CD8-positive, alpha-beta memory T cell (primary cell): ENCODE results near the gene FMO2. TPM values are rescaled to one million over a fixed set of nuclear protein-coding genes. Genes with fewer than 3 reads are reported as not detected.

Experiments used
- CTCF ChIA-PET: fragments of 350-600 bp; sonication (Branson Sonifier 250); formaldehyde crosslinking; loops from one replicate; lab custom pipeline; 2021; ENCODE audit warnings: antibody characterized with exemption; lab: Charles Lee
- POLR2A ChIA-PET: fragments of 350-600 bp; sonication (Branson Sonifier 250); formaldehyde crosslinking; loops from one replicate; lab custom pipeline; 2021; ENCODE audit warnings: antibody characterized with exemption; lab: Charles Lee
- DNase-seq, 5 donors: peaks; one replicate each; pipeline versions ENCODE4 v3.0.0 to v3.0.0-alpha.2; 2020 to 2022; ENCODE audit warnings: mixed read lengths in 1 of 5
- H3K27ac ChIP-seq: one replicate; pipeline ENCODE4 v1.7.0; 2013; ENCODE audit warnings: low read depth, mild to moderate bottlenecking, low read length, moderate library complexity
- H3K27me3 ChIP-seq: 2 replicates; pipeline ENCODE4 v1.7.0; 2013; ENCODE audit warnings: low read length, mild to moderate bottlenecking; ENCODE audit not compliant: insufficient read depth, poor library complexity, severe bottlenecking
- H3K36me3 ChIP-seq: 2 replicates; pipeline ENCODE4 v1.7.0; 2013; ENCODE audit warnings: mild to moderate bottlenecking, low read length, moderate library complexity; ENCODE audit not compliant: insufficient read depth
- H3K4me1 ChIP-seq: 2 replicates; pipeline ENCODE4 v1.7.0; 2013; ENCODE audit warnings: mild to moderate bottlenecking, low read length, moderate library complexity; ENCODE audit not compliant: insufficient read depth
- H3K4me3 ChIP-seq: 2 replicates; pipeline ENCODE4 v1.7.0; 2013; ENCODE audit warnings: mild to moderate bottlenecking, low read length
- H3K9me3 ChIP-seq: 2 replicates; pipeline ENCODE4 v1.7.0; 2013; ENCODE audit warnings: mild to moderate bottlenecking, low read length
- H3K27ac Mint-ChIP-seq, 8 donors: one replicate each; pipeline ENCODE4 v1.8.0; 2020 to 2021; ENCODE audit warnings: mixed read lengths in 8 of 8, mild to moderate bottlenecking in 6 of 8, inconsistent platforms in 3 of 8, moderate library complexity in 3 of 8
- H3K27me3 Mint-ChIP-seq, 2 donors: one replicate each; pipeline ENCODE4 v1.8.0; 2020 to 2021; ENCODE audit warnings: mixed read lengths in 2 of 2, mild to moderate bottlenecking in 1 of 2, moderate library complexity in 1 of 2
- H3K36me3 Mint-ChIP-seq, 3 donors: one replicate each; pipeline ENCODE4 v1.8.0; 2020 to 2021; ENCODE audit warnings: mixed read lengths in 3 of 3, inconsistent platforms in 1 of 3, mild to moderate bottlenecking in 1 of 3
- H3K4me1 Mint-ChIP-seq, 3 donors: one replicate each; pipeline ENCODE4 v1.8.0; 2020 to 2021; ENCODE audit warnings: mixed read lengths in 3 of 3, inconsistent platforms in 1 of 3, mild to moderate bottlenecking in 1 of 3
- H3K4me3 Mint-ChIP-seq, 7 donors: one replicate each; pipeline ENCODE4 v1.8.0; 2020 to 2021; ENCODE audit warnings: mixed read lengths in 7 of 7, mild to moderate bottlenecking in 6 of 7, moderate library complexity in 4 of 7, inconsistent platforms in 2 of 7
- H3K9me3 Mint-ChIP-seq, 5 donors: one replicate each; pipeline ENCODE4 v1.8.0; 2020 to 2022; ENCODE audit warnings: mixed read lengths in 5 of 5, mild to moderate bottlenecking in 3 of 5, moderate library complexity in 2 of 5, inconsistent platforms in 1 of 5
- polyA plus RNA-seq: library from polyadenylated mRNA; unstranded; fragments of 300-500 nt; fragmentation: Illumina TruSeq; gene quantifications from one replicate; pipeline ENCODE4 v1.2.3, GENCODE V29; 2021
- total RNA-seq, 2 experiments: library from RNA; stranded (reverse); gene quantifications; one replicate each; pipeline ENCODE4 v1.2.3, GENCODE V29; 2021

Gene FMO2
- total and polyA plus RNA-seq, 3 experiments from 2014 or later, result not detected

- H3K36me3 ChIP-seq, result no peaks in the 10 kb centered on the region
- no peak for DNase-seq
Observed at GRCh38 chr1:171142416-171143385, 42.4 kb upstream of the FMO2 start.

GRCh38 chr1:171150156-171150555, 34.9 kb upstream of the FMO2 start:
- Mint-ChIP-seq H3K36me3 (no peaks in the 10 kb centered on the region), H3K4me3 (no peak overlapping the region), H3K9me3 (peaks cover 0 to 2% (median 0%) of the 10 kb centered on the region in 5 donors), H3K27ac (no peak overlapping the region), H3K4me1 (no peaks in the 10 kb centered on the region), H3K27me3 (peaks cover 1 to 20% of the 10 kb centered on the region in 2 donors)
- Histone ChIP-seq H3K9me3 (no peaks in the 10 kb centered on the region), H3K4me1 (no peaks in the 10 kb centered on the region), H3K27ac (no peak overlapping the region), H3K4me3 (no peak overlapping the region), H3K27me3 (no peaks in the 10 kb centered on the region), H3K36me3 (no peaks in the 10 kb centered on the region)
- ChIA-PET POLR2A (no interaction called here), CTCF (no interaction called here)
- DNase-seq, result no peak

More at GRCh38 chr1:171142416-171143385, 42.4 kb upstream of the FMO2 start:
- H3K9me3 Mint-ChIP-seq, result peaks cover 0 to 2% (median 0%) of the 10 kb centered on the region in 5 donors
- CTCF ChIA-PET, result no interaction called here
- no peak overlapping the region for H3K27ac Mint-ChIP-seq
- Histone ChIP-seq H3K4me3 (no peak overlapping the region), H3K27me3 (no peaks in the 10 kb centered on the region), H3K9me3 (no peaks in the 10 kb centered on the region), H3K27ac (no peak overlapping the region), H3K4me1 (no peaks in the 10 kb centered on the region)
- POLR2A ChIA-PET, result no interaction called here
- no peak overlapping the region for H3K4me3 Mint-ChIP-seq
- H3K27me3 Mint-ChIP-seq, result peaks cover 1 to 28% of the 10 kb centered on the region in 2 donors
- H3K4me1 Mint-ChIP-seq, result no peaks in the 10 kb centered on the region
- H3K36me3 Mint-ChIP-seq, result no peaks in the 10 kb centered on the region

DNA sequence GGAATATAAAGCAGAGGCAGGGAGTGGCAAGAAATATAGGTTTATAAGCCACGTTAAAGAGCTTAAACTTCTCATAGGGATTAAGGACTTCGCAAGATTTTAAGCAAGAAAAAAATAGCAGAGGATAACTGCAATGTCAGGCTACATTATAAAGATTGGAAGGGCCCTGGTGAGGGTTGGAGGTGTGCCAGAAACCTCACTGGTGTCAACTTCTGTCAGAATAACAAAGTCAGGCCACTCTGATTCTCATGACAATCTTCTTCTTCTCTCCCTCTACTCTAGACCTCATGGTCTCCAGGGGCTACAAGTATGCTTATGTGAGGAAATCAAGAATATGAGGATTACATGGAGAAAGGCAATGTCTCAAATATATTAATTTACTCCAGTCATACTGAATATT, 32.6 kb upstream of the FMO2 start:
- H3K27ac Mint-ChIP-seq, result no peak overlapping the region
- H3K4me3 Mint-ChIP-seq, result no peak overlapping the region
- no peak for DNase-seq
- Histone ChIP-seq H3K27me3 (no peaks in the 10 kb centered on the region), H3K4me3 (no peak overlapping the region), H3K4me1 (no peaks in the 10 kb centered on the region), H3K9me3 (no peaks in the 10 kb centered on the region), H3K36me3 (no peaks in the 10 kb centered on the region), H3K27ac (no peak overlapping the region)
- POLR2A ChIA-PET, result no interaction called here
- H3K27me3 Mint-ChIP-seq, result peaks cover 1 to 12% of the 10 kb centered on the region in 2 donors
- no peaks in the 10 kb centered on the region for H3K4me1 Mint-ChIP-seq
- H3K36me3 Mint-ChIP-seq, result no peaks in the 10 kb centered on the region
- CTCF ChIA-PET, result no interaction called here
- H3K9me3 Mint-ChIP-seq, result peaks cover 0 to 2% (median 0%) of the 10 kb centered on the region in 5 donors

DNA sequence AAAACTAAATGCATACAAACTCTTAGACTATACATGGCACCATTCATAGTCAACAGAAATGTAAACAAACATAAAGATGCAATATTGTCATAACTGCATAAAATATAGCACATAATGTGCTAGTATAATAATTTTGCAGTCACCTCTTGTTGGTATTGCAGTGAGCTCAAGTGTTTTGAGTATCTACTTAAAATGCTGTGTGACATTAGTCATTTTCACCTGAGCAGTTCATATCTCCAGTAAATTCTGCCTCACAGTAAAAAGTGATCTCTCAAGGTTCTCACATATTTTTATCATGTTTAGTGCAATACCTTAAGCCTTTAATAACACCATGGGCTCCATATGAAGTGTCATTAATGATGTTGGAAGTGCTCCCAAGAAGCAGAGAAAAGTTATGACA, 29.6 kb upstream of the FMO2 start:
- Mint-ChIP-seq H3K27me3 (peaks cover 4 to 5% of the 10 kb centered on the region in 2 donors), H3K4me3 (no peak overlapping the region), H3K27ac (no peak overlapping the region), H3K36me3 (no peaks in the 10 kb centered on the region), H3K4me1 (no peaks in the 10 kb centered on the region), H3K9me3 (peaks cover 0 to 2% (median 0%) of the 10 kb centered on the region in 5 donors)
- H3K36me3 ChIP-seq, result no peaks in the 10 kb centered on the region
- H3K4me1 ChIP-seq, result no peaks in the 10 kb centered on the region
- ChIA-PET POLR2A (no interaction called here), CTCF (no interaction called here)
- H3K9me3 ChIP-seq, result no peaks in the 10 kb centered on the region
- no peak for DNase-seq
- H3K27me3 ChIP-seq, result no peaks in the 10 kb centered on the region
- H3K27ac ChIP-seq, result no peak overlapping the region
- H3K4me3 ChIP-seq, result no peak overlapping the region

DNA sequence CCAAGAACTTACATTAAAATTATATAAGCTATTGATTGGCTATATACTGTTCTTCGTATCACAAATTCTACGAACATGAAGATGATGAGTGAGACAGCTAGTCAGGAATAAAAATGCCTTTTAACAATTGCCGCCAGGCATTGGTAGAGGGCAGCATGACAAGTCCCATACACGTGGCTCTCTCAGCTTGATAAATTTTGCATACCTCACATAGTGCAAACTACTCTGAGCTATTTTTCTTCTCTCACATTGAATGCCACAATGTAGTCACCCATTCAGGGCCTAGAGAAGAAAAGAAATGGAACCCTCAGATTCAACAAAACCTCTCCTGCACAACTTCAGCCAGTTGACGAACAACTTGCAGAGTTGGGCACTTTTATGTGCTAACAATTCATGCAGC, 27.0 kb upstream of the FMO2 start:
- peaks cover 4 to 5% of the 10 kb centered on the region in 2 donors for H3K27me3 Mint-ChIP-seq
- no peaks in the 10 kb centered on the region for H3K27me3 ChIP-seq
- H3K4me3 Mint-ChIP-seq, result no peak overlapping the region
- H3K27ac ChIP-seq, result no peak overlapping the region
- H3K9me3 ChIP-seq, result no peaks in the 10 kb centered on the region
- DNase-seq, result no peak
- no peaks in the 10 kb centered on the region for H3K4me1 Mint-ChIP-seq
- ChIA-PET CTCF (no interaction called here), POLR2A (no interaction called here)
- no peak overlapping the region for H3K27ac Mint-ChIP-seq
- H3K36me3 Mint-ChIP-seq, result no peaks in the 10 kb centered on the region
- H3K4me1 ChIP-seq, result no peaks in the 10 kb centered on the region
- no peak overlapping the region for H3K4me3 ChIP-seq
- no peaks in the 10 kb centered on the region for H3K36me3 ChIP-seq
- H3K9me3 Mint-ChIP-seq, result no peaks in the 10 kb centered on the region

- H3K4me1 ChIP-seq, result no peaks in the 10 kb centered on the region
- POLR2A ChIA-PET, result no interaction called here
- Mint-ChIP-seq H3K27me3 (peaks cover 4 to 5% of the 10 kb centered on the region in 2 donors), H3K4me1 (no peaks in the 10 kb centered on the region), H3K36me3 (no peaks in the 10 kb centered on the region), H3K9me3 (no peaks in the 10 kb centered on the region), H3K27ac (no peak overlapping the region), H3K4me3 (no peak overlapping the region)
- no peak overlapping the region for H3K27ac ChIP-seq
- CTCF ChIA-PET, result no interaction called here
- H3K4me3 ChIP-seq, result no peak overlapping the region
- no peaks in the 10 kb centered on the region for H3K27me3 ChIP-seq
- no peak for DNase-seq
- no peaks in the 10 kb centered on the region for H3K9me3 ChIP-seq
- H3K36me3 ChIP-seq, result no peaks in the 10 kb centered on the region
Observed at GRCh38 chr1:171158551-171158950, 26.5 kb upstream of the FMO2 start.

DNA sequence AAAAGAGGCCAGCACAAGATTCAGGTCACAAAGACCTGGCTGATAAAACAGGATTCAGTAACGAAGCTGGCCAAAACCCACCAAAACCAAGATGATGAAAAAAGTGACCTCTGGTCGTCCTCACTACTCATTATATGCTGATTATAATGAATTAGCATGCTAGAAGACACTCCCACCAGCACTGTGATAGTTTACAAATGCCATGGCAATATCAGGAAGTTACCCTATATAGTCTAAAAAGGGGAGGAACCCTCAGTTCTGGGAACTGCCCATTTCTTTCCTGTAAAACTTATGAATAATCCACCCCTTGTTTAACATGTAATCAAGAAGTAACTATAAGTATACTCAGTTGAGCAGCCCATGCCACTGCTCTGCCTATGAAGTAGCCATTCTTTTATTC, 26.0 kb upstream of the FMO2 start:
- H3K4me3 Mint-ChIP-seq, result no peak overlapping the region
- H3K27me3 Mint-ChIP-seq, result peaks cover 4 to 5% of the 10 kb centered on the region in 2 donors
- H3K4me3 ChIP-seq, result no peak overlapping the region
- no peaks in the 10 kb centered on the region for H3K4me1 ChIP-seq
- H3K9me3 Mint-ChIP-seq, result no peaks in the 10 kb centered on the region
- no peaks in the 10 kb centered on the region for H3K27me3 ChIP-seq
- no peak overlapping the region for H3K27ac Mint-ChIP-seq
- no peaks in the 10 kb centered on the region for H3K9me3 ChIP-seq
- ChIA-PET POLR2A (no interaction called here), CTCF (no interaction called here)
- H3K4me1 Mint-ChIP-seq, result no peaks in the 10 kb centered on the region
- DNase-seq, result no peak
- H3K36me3 ChIP-seq, result no peaks in the 10 kb centered on the region
- H3K36me3 Mint-ChIP-seq, result no peaks in the 10 kb centered on the region
- no peak overlapping the region for H3K27ac ChIP-seq

DNA sequence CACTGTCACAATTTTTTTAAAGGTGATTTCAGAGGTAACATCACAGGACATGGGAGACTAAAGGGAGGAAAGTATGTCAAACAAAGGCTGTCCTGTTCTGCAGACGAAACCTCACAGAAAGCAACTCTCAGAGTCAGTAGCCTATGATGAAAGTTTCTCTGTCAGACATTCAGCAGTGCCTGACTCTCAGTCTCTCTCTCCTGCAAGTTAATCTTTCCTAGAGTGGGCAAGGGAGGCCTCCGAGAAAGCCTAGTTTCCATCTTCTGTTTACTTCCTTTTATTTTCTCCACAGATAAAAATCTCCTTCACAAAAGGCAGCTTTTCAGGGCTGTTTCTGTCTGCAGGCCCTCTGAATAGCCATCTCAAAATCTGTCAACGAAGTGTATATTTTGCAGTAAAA, 24.9 kb upstream of the FMO2 start:
- Histone ChIP-seq H3K9me3 (no peaks in the 10 kb centered on the region), H3K4me3 (no peak overlapping the region), H3K36me3 (no peaks in the 10 kb centered on the region), H3K4me1 (no peaks in the 10 kb centered on the region), H3K27me3 (no peaks in the 10 kb centered on the region), H3K27ac (no peak overlapping the region)
- Mint-ChIP-seq H3K27ac (no peak overlapping the region), H3K4me3 (no peak overlapping the region), H3K9me3 (no peaks in the 10 kb centered on the region), H3K27me3 (peaks cover 3 to 4% of the 10 kb centered on the region in 2 donors), H3K4me1 (no peaks in the 10 kb centered on the region), H3K36me3 (no peaks in the 10 kb centered on the region)
- ChIA-PET POLR2A (no interaction called here), CTCF (no interaction called here)
- no peak for DNase-seq
